Activated B cell treated with CpG ODN at 0.5 μM for 24 hours (primary cell): Measurements from ENCODE around the gene KIF13A. TPM values are rescaled to one million over a fixed set of nuclear protein-coding genes. Genes with fewer than 3 reads are reported as not detected.

Experiments used
- ATAC-seq: fragments of 200-7000 bp; cut with Tn5 transposase; one replicate; pipeline ENCODE4 v1.10.0; 2021; ENCODE audit warnings: low read depth, mild to moderate bottlenecking, moderate library complexity
- CTCF ChIA-PET: fragments of 350-600 bp; sonication (Branson Sonifier 250); formaldehyde crosslinking; loops from one replicate; lab custom pipeline; 2021; ENCODE audit warnings: antibody characterized with exemption; lab: Charles Lee
- POLR2A ChIA-PET: fragments of 350-600 bp; sonication (Branson Sonifier 250); formaldehyde crosslinking; loops from one replicate; lab custom pipeline; 2021; ENCODE audit warnings: antibody characterized with exemption; lab: Charles Lee
- DNase-seq: peaks from one replicate; pipeline ENCODE4 v3.0.0; 2022
- H3K27ac Mint-ChIP-seq: one replicate; pipeline ENCODE4 v1.8.0; 2020; ENCODE audit warnings: mixed read lengths
- H3K27me3 Mint-ChIP-seq: one replicate; pipeline ENCODE4 v1.8.0; 2021; ENCODE audit warnings: mixed read lengths
- H3K36me3 Mint-ChIP-seq: one replicate; pipeline ENCODE4 v1.8.0; 2021; ENCODE audit warnings: low read depth, mixed read lengths
- H3K4me1 Mint-ChIP-seq: one replicate; pipeline ENCODE4 v1.8.0; 2021; ENCODE audit warnings: mixed read lengths
- H3K4me3 Mint-ChIP-seq: one replicate; pipeline ENCODE4 v1.8.0; 2020; ENCODE audit warnings: mild to moderate bottlenecking, mixed read lengths
- H3K9me3 Mint-ChIP-seq: one replicate; pipeline ENCODE4 v1.8.0; 2020; ENCODE audit warnings: mixed read lengths
- intact Hi-C: fragments of 100-400 bp; cut with micrococcal nuclease; formaldehyde crosslinking; loops from one replicate; pipeline ENCODE4 v1.15.1; 2024
- total RNA-seq: library from RNA; stranded (reverse); gene quantifications from 2 replicates; pipeline ENCODE4 v1.2.3, GENCODE V29; 2022
- TF ChIP-seq, protein P1 (sequence below): fragments of 200-600 bp; IDR thresholded peaks from one replicate; pipeline ENCODE4 v1.8.0; 2022; ENCODE audit warnings: antibody characterized with exemption, mild to moderate bottlenecking

KIF13A gene
- total RNA-seq, 1 donor from 2014 or later: 14.1 TPM

DNA sequence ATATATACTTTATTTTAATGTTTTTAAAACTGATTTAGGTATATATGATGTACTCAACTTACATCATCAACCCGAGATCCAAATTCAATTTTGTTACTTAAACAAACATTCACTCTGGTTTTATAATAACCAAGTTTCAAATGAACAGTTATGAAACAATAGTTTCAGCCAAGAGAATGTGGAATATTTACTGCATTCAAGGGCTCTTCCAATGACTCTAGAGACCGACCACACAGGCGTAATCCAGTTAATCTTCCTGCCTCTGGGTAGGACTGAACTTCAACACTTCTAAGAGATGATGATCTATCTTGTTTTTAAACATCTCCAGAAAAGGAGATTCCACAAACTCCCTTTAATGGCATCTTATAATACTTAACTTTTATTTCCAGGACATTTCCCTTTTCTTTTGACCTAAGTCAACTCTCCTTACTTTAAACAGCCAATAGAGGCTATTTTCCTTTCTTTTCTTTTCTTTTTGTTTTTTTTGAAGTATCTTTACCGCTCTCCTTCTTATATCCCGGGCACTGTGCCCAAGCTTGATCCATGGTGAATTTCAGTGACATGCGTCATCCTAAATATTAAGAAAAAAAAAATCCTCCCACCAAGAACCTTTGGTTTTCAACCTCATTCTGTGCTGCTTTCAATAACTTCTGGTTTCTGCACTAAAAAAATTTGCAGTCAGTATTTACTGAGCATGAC is 110.1 kb downstream of the KIF13A start:
- DNase-seq (no peak), ATAC-seq (no peak)
- Mint-ChIP-seq H3K27ac (no peak overlapping the region), H3K27me3 (no peaks in the 10 kb centered on the region), H3K4me3 (no peak overlapping the region), H3K4me1 (peaks cover 3% of the 10 kb centered on the region), H3K9me3 (no peaks in the 10 kb centered on the region), H3K36me3 (no peaks in the 10 kb centered on the region)
- TF ChIP-seq, protein P1, sequence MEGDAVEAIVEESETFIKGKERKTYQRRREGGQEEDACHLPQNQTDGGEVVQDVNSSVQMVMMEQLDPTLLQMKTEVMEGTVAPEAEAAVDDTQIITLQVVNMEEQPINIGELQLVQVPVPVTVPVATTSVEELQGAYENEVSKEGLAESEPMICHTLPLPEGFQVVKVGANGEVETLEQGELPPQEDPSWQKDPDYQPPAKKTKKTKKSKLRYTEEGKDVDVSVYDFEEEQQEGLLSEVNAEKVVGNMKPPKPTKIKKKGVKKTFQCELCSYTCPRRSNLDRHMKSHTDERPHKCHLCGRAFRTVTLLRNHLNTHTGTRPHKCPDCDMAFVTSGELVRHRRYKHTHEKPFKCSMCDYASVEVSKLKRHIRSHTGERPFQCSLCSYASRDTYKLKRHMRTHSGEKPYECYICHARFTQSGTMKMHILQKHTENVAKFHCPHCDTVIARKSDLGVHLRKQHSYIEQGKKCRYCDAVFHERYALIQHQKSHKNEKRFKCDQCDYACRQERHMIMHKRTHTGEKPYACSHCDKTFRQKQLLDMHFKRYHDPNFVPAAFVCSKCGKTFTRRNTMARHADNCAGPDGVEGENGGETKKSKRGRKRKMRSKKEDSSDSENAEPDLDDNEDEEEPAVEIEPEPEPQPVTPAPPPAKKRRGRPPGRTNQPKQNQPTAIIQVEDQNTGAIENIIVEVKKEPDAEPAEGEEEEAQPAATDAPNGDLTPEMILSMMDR: no peak
- intact Hi-C loops: no loop called here
- ChIA-PET CTCF (no interaction called here), POLR2A (no interaction called here)

DNA sequence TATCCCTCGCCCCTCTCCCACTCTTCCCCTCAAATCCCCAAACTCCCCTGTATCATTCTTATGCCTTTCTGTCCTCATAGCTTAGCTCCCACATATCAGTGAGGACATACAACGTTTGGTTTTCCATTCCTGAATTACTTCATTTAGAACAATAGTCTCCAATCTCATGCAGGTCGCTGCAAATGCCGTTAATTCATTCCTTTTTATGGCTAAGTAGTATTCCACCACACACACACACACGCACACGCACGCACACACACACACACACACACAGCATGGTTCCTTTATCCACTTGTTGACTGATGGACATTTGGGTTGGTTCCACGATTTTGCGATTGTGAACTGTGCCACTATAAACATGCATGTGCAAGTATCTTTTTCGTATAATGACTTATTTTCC is 112.7 kb downstream of the KIF13A start:
- DNase-seq (no peak), ATAC-seq (no peak)
- Mint-ChIP-seq H3K4me1 (no peaks in the 10 kb centered on the region), H3K36me3 (no peaks in the 10 kb centered on the region), H3K4me3 (no peak overlapping the region), H3K9me3 (no peaks in the 10 kb centered on the region), H3K27me3 (no peaks in the 10 kb centered on the region), H3K27ac (no peak overlapping the region)
- ChIA-PET POLR2A (no interaction called here), CTCF (no interaction called here)
- intact Hi-C loops: no loop called here
- TF ChIP-seq, protein P1: no peak

DNA sequence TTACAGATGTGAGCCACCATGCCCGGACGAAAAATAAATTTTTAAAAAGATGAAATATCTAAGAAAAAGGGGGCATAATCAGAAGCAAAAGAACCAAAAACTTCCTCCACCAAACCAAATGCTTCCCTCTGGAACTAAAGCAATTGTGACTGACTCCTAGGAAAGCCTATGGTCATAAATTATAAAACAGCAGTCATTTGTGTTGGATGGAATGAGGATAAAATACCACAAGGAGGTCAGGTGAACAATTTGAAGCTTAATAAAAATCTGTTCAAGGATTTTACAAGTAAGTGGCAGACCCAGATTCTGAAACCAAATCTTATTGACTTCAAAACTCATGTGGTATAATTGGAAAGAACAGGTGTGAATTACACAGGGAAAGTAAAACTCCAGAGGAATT is 114.5 kb downstream of the KIF13A start:
- Mint-ChIP-seq H3K27ac (no peak overlapping the region), H3K27me3 (no peaks in the 10 kb centered on the region), H3K4me1 (no peaks in the 10 kb centered on the region), H3K9me3 (no peaks in the 10 kb centered on the region), H3K4me3 (no peak overlapping the region), H3K36me3 (no peaks in the 10 kb centered on the region)
- ChIA-PET POLR2A (no interaction called here), CTCF (no interaction called here)
- ATAC-seq: no peak
- TF ChIP-seq, protein P1: no peak
- intact Hi-C loops: no loop called here
- no peak for DNase-seq

DNA sequence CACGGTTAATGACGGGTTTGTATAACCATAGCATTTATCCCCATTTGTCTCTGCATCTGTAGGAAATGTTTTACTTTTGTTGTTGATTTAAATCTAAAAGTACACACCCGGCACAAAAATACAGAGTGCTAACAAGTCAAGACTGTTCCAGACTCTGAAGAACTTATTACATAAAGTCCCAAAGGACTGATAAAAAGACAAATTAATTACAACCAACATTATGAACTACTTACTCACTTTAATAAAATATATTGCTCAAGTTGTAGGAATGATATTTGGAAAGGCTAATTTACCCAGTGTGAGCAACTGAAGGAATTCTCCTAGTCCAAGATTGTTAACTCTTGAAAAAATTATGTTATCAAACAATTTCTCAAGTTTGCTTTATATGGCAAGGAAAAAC is 115.6 kb downstream of the KIF13A start:
- Mint-ChIP-seq H3K36me3 (no peaks in the 10 kb centered on the region), H3K9me3 (no peaks in the 10 kb centered on the region), H3K4me1 (no peaks in the 10 kb centered on the region), H3K27ac (no peak overlapping the region), H3K4me3 (no peak overlapping the region), H3K27me3 (no peaks in the 10 kb centered on the region)
- no peak for ATAC-seq
- CTCF ChIA-PET: no interaction called here
- no peak for DNase-seq
- POLR2A ChIA-PET: no interaction called here
- TF ChIP-seq, protein P1: no peak
- intact Hi-C loops: no loop called here

DNA sequence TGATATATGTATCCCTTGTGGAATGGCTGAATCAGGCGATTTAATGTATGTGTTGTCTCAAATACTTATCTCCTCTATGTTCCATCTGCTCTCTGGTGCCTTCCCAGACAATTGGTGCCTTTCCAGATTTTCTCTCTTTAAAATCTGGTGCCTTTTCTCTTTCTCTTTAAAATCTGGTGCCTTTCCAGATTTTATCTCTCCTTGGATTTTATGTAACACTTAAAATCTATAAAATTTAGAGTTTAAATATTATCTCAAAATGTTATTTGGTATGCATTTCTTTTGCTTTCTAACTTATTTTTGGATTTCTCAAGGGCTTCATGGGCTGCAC is 116.3 kb downstream of the KIF13A start:
- H3K27me3 Mint-ChIP-seq: no peaks in the 10 kb centered on the region
- no peak overlapping the region for H3K4me3 Mint-ChIP-seq
- ATAC-seq (no peak), DNase-seq (no peak)
- H3K36me3 Mint-ChIP-seq: no peaks in the 10 kb centered on the region
- H3K9me3 Mint-ChIP-seq: no peaks in the 10 kb centered on the region
- no peak overlapping the region for H3K27ac Mint-ChIP-seq
- intact Hi-C loops: no loop called here
- no peaks in the 10 kb centered on the region for H3K4me1 Mint-ChIP-seq
- ChIA-PET CTCF (no interaction called here), POLR2A (no interaction called here)
- TF ChIP-seq, protein P1: no peak
